ENCODE results near the gene PPP3CB.

DNA sequence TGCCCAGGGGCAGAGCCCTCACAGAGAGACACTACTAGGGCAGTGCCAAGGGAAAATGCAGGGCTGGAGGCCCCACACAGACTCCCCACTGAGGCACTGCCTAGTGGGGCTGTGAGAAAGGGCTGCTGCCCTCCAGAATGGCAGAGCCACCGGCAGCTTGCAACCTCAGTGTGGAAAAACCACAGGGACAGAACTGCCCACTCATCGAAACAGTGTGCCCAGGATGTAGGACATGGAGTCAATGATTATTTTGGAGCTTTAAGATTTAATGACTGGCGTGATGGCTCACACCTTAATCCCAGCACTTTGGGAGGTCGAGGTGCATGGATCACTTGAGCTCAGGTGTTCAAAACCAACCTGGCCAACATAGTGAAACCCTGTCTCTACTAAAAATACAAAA lies 34.9 kb downstream of the PPP3CB start:
- TF ChIP-seq CREB5 (CRISPR knock-in tag; IDR thresholded peaks at IDR 0.05; ENCODE audit: low read depth) (no peak), PPARA (CRISPR knock-in tag; IDR thresholded peaks at IDR 0.05; ENCODE audit: borderline replicate concordance) (no peak), TOX (CRISPR knock-in tag; IDR thresholded peaks at IDR 0.05; ENCODE audit: borderline replicate concordance) (no peak), ZNF70 (CRISPR knock-in tag; IDR thresholded peaks at IDR 0.05) (no peak), PATZ1 (CRISPR knock-in tag; IDR thresholded peaks at IDR 0.05; ENCODE audit: borderline replicate concordance) (no peak), GLIS3 (CRISPR knock-in tag; IDR thresholded peaks at IDR 0.05) (no peak), ZFP3 (CRISPR knock-in tag; IDR thresholded peaks at IDR 0.05) (no peak), ZFP30 (CRISPR knock-in tag; IDR thresholded peaks at IDR 0.05) (no peak), ESRRG (CRISPR knock-in tag; IDR thresholded peaks at IDR 0.05) (no peak), RARB (CRISPR knock-in tag; IDR thresholded peaks at IDR 0.05) (no peak), ZC3H10 (CRISPR knock-in tag; IDR thresholded peaks at IDR 0.05) (no peak), TCF4 (CRISPR knock-in tag; IDR thresholded peaks at IDR 0.05; ENCODE audit: borderline replicate concordance) (no peak)
- TF ChIP-seq, protein P1, sequence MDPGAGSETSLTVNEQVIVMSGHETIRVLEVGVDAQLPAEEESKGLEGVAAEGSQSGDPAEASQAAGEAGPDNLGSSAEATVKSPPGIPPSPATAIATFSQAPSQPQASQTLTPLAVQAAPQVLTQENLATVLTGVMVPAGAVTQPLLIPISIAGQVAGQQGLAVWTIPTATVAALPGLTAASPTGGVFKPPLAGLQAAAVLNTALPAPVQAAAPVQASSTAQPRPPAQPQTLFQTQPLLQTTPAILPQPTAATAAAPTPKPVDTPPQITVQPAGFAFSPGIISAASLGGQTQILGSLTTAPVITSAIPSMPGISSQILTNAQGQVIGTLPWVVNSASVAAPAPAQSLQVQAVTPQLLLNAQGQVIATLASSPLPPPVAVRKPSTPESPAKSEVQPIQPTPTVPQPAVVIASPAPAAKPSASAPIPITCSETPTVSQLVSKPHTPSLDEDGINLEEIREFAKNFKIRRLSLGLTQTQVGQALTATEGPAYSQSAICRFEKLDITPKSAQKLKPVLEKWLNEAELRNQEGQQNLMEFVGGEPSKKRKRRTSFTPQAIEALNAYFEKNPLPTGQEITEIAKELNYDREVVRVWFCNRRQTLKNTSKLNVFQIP (CRISPR knock-in tag; IDR thresholded peaks at IDR 0.05; ENCODE audit: borderline replicate concordance, low read depth): no peak
- TF ChIP-seq, protein P2, sequence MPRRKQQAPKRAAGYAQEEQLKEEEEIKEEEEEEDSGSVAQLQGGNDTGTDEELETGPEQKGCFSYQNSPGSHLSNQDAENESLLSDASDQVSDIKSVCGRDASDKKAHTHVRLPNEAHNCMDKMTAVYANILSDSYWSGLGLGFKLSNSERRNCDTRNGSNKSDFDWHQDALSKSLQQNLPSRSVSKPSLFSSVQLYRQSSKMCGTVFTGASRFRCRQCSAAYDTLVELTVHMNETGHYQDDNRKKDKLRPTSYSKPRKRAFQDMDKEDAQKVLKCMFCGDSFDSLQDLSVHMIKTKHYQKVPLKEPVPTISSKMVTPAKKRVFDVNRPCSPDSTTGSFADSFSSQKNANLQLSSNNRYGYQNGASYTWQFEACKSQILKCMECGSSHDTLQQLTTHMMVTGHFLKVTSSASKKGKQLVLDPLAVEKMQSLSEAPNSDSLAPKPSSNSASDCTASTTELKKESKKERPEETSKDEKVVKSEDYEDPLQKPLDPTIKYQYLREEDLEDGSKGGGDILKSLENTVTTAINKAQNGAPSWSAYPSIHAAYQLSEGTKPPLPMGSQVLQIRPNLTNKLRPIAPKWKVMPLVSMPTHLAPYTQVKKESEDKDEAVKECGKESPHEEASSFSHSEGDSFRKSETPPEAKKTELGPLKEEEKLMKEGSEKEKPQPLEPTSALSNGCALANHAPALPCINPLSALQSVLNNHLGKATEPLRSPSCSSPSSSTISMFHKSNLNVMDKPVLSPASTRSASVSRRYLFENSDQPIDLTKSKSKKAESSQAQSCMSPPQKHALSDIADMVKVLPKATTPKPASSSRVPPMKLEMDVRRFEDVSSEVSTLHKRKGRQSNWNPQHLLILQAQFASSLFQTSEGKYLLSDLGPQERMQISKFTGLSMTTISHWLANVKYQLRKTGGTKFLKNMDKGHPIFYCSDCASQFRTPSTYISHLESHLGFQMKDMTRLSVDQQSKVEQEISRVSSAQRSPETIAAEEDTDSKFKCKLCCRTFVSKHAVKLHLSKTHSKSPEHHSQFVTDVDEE (CRISPR knock-in tag; IDR thresholded peaks at IDR 0.05): no peak
